Fibroblast of pulmonary artery (primary cell): ENCODE data around the gene MYCBP2.
A peak's percentile ranks its signal among the peaks of the same experiment; 100 is the strongest.

Source experiments
- DNase-seq: peaks from one replicate; pipeline ENCODE4 v3.0.0-alpha.2; 2010; ENCODE audit warnings: low read depth
- H3K4me3 ChIP-seq: replicated peaks from 2 replicates; pipeline ENCODE4 v1.5.1; 2011; ENCODE audit warnings: low read depth, mild to moderate bottlenecking, control low read depth, low read length, moderate library complexity
- TF ChIP-seq, protein P1 (sequence below): IDR thresholded peaks from 2 replicates; pipeline ENCODE4 v1.5.1; 2011; ENCODE audit warnings: mild to moderate bottlenecking, control low read depth, low read length, inconsistent platforms; ENCODE audit errors: missing control alignments

Gene MYCBP2

DNA sequence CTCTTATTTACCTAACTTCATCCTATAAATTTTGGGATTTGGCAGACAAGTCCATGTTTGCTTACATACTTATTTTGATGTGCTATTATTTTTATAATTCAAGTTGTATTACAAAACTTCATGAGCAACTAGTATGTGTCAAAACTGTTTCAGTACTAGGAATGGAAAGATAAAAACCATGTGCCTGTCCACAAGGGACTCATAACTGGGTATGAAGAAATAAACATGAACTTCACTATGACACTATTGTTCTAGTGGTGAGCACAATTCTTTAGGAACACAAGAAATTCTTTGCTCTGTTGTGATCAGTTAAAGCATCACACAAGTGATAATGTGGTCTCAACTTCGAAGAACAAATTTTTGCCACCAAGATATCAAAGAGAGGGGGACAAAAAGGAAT lies 202.5 kb downstream of the MYCBP2 start:
- no peak overlapping the region for H3K4me3 ChIP-seq
- TF ChIP-seq, protein P1, sequence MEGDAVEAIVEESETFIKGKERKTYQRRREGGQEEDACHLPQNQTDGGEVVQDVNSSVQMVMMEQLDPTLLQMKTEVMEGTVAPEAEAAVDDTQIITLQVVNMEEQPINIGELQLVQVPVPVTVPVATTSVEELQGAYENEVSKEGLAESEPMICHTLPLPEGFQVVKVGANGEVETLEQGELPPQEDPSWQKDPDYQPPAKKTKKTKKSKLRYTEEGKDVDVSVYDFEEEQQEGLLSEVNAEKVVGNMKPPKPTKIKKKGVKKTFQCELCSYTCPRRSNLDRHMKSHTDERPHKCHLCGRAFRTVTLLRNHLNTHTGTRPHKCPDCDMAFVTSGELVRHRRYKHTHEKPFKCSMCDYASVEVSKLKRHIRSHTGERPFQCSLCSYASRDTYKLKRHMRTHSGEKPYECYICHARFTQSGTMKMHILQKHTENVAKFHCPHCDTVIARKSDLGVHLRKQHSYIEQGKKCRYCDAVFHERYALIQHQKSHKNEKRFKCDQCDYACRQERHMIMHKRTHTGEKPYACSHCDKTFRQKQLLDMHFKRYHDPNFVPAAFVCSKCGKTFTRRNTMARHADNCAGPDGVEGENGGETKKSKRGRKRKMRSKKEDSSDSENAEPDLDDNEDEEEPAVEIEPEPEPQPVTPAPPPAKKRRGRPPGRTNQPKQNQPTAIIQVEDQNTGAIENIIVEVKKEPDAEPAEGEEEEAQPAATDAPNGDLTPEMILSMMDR, result no peak
- DNase-seq, result no peak

DNA sequence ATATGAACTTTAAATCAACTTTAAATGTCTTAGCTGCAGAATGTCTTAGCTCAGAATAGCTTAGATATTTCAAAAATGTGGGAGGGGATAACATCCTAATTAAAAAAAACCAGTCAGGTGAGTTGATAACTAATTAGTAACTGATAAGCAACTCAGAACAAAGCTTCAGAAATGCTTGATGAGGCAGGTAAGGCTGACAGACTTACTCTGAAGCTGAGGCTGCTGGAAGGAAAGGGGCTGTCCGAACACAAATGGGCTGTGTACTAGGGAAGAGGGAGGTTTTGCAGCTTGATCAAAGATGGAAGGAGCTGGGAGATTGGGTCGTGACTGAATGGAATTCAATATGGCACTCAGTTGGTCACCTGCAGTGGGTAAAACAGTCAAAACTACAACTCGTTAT lies 208.8 kb downstream of the MYCBP2 start:
- DNase-seq, result no peak
- TF ChIP-seq, protein P1, result no peak
- H3K4me3 ChIP-seq, result no peak overlapping the region

DNA sequence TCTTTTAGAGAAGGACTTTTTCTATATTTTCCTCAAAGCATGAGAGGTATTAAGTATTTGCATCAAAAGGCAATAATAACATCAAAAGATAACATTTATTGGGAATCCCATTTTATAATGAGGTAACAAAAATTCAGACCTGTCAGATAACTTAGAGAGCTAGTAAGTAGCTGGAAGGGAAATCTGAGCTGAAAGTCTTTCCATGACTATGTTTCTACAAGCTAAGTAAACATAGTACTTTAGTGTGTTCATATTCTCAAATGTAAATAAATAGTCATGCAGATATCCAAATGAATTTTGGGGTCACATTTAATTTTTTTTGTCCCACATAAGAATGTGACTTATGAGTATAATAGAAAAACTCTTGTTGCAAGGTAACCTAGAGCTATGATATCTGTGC lies 212.6 kb downstream of the MYCBP2 start:
- DNase-seq, result no peak
- TF ChIP-seq, protein P1, result no peak
- no peak overlapping the region for H3K4me3 ChIP-seq

DNA sequence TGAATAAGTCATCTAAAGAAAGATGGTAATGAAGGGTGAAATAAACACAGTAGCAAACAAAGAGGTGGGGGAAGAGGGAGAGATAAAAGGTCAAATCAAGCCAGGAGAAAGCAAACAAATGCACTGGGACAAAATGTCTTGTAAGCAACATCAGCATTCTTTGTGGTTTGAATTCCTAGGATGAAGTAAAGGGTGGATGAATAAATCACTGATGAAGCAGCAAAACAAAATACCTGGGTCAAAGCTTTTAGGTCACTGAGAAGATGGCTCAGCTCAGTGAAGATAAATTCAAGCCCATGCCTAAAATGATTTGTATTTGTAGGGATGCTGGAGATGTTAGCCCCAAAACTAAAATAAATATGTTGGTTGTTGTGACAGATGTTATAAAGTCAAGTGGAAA lies 213.4 kb downstream of the MYCBP2 start:
- peak; percentile 4 for DNase-seq
- H3K4me3 ChIP-seq, result no peak overlapping the region
- TF ChIP-seq, protein P1, result no peak

DNA sequence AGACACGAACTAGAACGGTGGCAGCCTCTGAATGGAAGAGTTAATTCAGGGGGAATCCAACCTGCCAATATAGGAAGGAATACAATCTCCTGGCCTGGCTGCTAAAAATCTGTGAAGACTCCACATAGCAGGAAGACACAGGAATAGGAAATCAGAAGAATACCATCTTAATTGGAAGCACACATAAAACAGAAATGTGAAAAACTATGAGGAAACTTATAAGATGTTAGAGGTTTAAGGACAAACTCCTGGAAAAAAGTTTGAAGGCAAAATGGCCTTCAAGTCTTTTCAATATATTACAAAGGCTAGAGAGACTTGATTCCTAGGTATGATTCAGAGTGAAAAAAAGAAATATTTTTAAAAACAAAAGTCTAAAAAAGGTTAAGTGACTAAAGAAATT lies 221.8 kb downstream of the MYCBP2 start:
- TF ChIP-seq, protein P1, result no peak
- no peak overlapping the region for H3K4me3 ChIP-seq
- DNase-seq, result no peak

DNA sequence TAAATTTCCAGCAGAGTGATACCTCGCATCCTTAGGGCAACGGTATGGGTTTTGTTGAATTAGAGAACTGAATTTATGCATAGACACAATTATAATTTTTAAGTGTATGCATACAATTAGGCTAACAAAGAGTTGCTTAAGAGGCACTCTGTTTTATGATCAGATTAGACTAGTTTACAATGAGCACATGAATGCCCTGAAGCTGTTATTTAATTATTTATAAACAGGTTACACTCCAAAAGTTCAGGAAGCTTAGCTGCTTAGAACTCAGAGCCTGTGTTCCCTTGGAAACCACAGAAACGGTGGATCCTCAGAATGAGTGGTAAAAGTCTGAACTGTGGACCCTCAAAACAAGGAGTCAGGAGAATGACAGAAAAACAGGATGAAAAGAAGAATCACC lies 227.5 kb downstream of the MYCBP2 start:
- TF ChIP-seq, protein P1, result no peak
- DNase-seq, result no peak
- H3K4me3 ChIP-seq, result no peak overlapping the region

DNA sequence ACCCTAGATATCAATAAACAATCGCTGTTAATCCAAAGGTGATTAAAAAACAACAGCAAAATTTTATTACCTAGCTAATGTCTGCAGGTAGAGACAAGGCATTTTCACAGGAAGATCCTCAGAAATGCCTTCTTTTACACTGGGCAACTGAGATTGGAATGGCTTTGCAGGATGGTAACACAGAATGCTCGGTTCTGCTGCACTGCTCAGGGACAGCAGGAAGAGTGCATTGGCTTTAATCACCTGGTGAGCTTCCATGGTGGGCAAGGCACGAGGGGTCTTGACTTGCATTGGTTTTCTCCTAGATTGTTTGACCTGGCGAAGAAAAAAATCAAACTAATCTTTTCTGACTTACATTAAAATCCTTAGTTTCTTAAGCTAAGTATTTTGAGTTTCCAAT lies 231.6 kb downstream of the MYCBP2 start:
- DNase-seq, result no peak
- TF ChIP-seq, protein P1, result no peak
- H3K4me3 ChIP-seq, result no peak overlapping the region
